ENCODE measurements around the gene CA10. TPM values are rescaled to one million over a fixed set of nuclear protein-coding genes. Genes with fewer than 3 reads are reported as not detected.

Gene CA10
- total RNA-seq, 1 experiment from 2014 or later: not detected

DNA sequence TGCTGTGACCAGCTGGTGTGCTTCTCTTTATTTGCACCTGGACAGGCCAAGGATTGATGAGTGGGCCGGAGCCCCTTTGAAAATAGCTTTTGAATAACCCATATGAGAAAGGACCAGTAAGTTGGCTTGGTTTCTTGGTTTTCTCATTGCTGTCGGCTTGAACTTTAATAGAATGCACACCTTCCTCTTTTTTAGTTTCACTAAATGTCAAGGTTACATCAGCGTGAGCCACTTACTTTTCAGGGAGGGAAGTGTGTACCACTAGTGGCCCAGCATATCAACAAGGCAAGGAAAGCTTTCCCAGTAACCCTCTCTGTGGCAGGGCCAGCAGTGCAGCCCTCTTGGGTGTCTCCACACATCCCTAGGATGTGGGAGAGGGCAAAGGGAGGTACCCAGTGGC, 433.3 kb downstream of the CA10 start:
- no peak for DNase-seq (ENCODE audit: low read depth)

DNA sequence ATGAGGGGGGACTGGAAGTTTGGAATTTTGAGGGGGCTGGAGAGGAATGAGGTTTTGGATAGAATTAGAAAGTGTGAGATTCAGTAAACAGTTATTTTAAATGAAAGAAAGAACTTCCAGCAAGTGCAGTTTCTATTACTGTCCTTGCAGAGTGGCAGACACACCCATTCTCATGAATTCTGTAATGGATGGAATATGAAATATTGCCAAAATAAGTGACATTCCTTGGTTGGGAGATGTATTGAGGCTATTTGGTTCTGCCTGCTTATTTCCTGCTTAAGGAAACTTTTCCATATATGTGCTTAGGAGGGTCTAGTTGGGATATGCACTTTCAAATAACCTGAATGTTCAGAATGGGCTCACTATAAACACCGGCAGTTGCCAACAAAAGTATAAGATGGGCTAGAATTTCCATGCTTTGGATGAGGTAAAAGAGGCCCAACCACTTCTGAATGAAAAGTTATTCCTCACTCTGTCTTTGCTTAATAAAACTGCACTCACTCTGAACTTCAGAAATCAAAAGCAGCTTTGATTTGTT, 434.4 kb downstream of the CA10 start:
- no peak for DNase-seq (ENCODE audit: low read depth)

DNA sequence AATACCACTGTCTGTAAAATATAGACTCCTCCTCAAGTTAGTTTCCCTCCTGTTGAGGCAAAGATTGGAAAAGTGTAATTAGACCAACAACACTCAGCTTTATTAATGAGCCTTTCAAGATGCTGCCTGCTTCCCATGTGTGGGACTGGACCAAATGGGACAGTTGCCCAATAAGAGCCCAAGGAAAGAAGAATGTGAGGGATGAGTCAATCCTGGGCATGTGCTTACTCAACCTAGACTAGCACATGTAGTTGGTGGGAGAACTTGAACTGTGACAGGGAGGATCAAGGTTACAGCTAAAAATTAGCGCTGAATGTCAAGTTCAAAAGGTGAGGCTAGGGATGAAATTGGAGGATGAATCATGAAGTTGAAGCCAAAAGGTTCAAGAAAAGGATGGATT, 435.5 kb downstream of the CA10 start:
- DNase-seq (ENCODE audit: low read depth): no peak

DNA sequence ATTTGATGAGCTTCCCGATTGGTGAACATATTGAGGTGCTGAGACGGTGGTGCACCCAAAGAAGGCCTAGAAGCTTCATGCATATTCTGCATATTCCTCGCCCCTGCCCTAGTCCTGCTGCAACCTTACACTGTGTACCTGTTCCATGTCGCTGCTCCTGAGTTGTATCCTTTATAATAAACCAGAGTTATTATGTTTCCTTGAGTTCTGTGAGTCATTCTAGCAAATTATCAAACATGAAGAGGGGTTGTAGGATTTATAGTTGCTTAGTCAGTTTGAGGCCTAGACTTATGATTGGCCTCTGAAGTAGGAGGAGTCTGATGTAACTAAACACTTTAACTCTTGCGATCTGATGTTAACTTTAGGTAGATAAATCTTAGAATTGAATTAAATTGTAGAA, 436.8 kb downstream of the CA10 start:
- no peak for DNase-seq (ENCODE audit: low read depth)

DNA sequence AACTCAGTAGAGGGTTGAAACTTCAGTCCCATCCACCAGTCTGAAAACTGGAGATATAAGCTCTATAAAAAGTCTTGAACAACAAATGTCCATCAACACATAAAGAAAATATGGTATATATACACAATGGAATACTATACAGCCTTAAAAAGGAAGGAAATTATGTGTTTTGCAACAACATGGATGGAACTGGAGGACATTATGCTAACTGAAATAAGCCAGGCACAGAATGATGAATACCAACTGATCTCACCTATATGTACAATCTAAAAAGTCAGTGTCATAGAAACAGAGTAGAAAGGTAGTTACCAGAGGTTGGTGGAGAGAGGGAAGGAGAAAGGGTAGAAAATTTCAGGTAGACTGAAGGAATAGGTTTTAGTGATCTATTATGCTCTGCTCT, 438.1 kb downstream of the CA10 start:
- no peak for DNase-seq (ENCODE audit: low read depth)

DNA sequence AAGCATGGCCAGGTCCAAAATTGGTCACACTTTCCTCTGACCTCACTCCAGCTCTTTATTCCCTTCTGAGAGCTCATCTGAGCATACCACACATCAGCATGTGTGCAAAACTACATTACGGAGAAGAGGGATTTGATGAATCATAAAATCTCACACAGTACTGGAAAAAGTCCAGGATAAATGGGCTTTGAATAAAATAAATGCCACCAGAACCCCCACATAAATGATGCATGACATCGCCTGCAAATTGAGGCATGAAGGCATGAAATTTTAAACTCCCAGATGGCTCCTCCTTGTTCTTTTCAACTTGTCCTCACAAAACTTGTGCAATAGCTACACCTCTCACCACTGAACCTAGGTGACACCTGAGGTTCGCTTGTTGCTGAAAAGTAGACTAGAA, 439.5 kb downstream of the CA10 start:
- DNase-seq (ENCODE audit: low read depth): no peak

DNA sequence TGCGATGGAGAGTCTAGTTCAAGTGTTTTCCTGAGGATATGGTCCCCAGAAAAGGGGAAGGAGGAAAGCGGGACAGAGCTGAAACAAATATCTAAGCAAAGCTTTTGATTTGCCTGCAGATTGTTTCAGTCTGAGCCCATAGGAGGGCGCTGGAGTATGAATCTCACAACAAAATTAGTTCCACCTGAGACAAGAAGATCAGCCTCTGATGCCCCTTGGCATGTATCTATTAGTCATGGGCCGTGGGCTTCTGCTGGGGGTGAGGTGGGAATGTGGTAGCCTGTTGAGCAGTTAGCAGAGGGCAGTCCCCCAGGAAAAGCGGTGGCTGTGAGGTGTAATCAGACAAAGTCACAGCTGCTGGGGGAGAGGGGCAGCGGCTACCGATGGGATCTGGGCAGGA, 446.9 kb downstream of the CA10 start:
- no peak for DNase-seq (ENCODE audit: low read depth)

DNA sequence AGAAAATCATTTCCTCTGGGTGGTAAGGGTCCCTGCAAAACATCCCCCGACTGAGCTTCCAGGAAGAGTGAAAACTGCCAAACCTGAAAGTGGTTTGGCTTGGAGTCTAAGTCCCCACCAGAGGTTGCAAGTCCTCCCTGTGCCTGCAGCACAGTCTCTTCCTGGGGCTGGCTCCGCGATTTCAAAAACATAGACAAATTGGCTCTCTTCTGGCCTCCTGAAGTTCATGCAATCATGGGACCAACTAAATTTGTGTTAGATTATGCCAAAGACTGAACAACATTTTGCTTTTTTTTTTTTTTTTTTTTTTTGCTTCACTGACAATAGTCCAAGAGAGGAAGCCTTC, 447.9 kb downstream of the CA10 start:
- DNase-seq (ENCODE audit: low read depth): no peak

DNA sequence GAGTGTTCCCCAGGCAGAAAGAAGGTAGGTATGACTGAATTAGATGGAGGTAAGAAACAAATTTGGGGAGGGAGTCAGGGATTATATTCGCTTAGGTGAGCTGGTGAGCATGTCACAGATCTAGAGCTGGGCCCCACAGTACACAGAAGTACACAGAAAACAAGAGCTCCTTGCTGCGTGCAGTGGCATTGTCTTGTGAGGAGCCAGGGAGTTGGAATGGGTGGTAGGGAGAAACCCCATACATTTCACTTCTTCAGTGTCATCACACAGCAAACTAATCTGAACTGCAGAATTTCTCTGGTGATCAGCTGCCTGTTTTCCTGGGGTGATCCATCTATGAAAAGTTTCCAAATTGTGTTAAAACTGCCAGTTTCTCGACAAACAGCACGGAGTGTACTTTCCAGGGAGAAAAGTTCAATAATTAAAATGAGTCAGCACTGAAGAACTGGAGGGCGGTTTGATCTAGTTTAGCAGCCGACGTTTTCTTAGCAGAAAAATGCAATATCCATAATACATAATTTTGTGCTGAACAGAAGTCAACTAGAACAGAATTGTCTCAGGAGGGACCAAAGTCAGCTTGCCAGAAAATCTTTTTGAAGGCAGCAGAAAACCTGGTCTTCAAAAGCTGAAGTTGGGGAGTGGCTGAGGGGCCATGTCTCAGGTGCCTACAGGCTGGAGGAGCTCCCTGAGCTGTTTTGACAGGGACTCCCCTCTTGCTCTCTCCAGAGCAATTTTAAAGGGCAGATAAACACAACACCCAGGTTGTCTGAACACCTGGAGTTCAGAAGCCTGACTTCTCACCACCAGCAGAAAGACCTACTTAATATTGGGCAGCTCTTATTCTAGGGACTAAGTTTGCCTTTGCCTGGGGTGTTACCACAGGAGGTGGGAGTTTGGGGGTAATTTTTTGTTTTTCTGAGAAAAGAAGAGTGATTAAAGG, 448.6 kb downstream of the CA10 start:
- DNase-seq (ENCODE audit: low read depth): no peak

DNA sequence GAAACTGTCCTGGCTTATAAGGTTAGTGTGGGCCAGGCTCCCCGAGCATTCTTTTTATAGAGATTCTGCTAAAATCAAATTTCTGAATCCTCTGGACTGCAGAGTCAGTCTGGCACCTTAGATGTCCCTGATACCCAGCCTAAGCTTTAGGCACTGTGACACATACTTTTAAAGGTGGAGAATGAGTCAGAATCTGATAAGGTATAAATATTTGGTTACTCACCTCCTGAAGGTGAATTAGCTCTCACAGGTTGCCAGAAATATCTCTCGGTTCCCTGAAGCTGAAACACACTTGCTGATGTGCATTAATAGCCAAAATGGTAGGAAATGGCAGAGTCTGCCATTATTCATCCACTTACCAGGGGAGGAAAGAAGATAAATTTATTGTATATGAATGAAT, 451.3 kb downstream of the CA10 start:
- no peak for DNase-seq (ENCODE audit: low read depth)

DNA sequence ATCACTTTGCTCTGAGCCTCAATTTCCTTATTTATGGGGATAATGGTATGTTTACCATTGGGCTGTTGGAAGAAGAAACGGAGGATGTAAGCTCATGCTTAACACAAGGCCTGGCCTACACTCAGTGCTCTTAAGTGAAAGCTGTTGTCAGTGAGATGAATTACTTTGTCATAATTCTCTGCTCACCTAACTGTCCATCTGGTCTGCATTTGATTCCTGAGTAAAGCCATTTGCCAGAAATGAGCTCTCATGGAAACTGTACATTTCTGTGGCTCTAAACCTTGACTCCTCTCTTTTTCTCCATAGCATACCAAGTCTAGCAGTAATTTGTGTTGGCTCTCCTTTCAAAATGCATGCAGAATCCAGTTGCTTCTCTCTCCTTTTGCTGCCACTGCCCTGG, 452.4 kb downstream of the CA10 start:
- no peak for DNase-seq (ENCODE audit: low read depth)

DNA sequence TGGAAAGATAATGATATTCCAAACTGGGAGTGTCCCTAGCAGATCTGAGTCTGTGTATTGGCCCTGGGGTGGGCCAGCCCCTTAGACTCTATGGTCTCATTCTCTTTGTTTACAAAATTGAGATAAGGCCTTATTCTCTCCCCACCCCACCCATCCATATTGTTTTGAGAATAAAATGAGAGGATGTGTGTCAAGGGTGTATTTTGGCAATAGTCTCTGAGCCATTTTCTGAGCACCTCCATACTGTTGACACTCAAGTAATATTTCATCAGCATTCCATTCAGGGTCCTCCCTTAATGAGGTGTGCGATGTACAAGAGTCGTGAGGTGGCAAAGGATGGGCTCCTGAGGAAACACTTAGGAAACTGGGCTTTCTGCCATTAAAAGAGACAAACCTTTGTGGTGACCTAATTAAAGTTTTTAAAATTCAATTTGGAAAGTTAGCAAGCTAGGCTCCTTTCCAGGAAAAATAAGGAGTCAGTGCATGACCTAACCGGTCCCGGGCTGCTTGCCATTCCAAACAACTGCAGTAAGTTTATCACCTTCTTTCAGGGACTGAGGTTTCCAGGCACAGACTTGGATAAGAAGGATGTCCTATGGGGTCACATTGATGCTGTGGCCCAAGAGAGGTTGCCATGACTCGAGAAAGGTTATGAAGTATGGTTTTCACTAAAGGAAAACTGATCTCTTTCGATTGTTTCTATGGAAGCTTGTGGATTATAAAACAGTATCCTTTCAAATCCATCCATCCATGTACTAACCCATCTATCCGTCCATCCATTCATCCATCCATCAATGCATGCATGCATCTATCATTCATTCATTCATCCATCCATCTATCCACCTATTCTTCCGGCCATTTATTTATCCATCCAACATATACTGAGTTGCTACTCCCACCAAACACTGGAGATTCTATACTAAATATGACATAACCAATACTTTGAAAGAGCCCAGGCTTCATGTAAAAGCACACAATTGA, 454.9 kb downstream of the CA10 start:
- DNase-seq (ENCODE audit: low read depth): peak; percentile 0

DNA sequence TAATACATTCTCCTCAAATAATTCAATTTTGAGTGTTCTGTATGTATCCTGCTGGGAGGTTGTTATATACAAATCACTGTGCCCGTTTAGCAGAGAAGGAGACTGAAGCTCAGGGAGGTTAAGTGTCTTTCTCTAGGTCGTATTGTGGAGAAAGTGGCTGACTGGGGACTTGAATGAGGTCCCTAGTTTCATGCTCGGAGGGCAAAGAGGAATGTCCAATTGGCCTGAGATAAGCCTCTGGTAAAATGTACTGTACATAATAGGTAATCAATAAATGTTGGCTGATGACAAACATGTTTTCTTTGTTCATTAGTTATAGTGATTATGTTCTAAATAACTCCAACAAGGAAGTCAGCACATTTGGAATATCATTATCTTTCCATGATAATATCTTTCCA, 455.6 kb downstream of the CA10 start:
- DNase-seq (ENCODE audit: low read depth): no peak

DNA sequence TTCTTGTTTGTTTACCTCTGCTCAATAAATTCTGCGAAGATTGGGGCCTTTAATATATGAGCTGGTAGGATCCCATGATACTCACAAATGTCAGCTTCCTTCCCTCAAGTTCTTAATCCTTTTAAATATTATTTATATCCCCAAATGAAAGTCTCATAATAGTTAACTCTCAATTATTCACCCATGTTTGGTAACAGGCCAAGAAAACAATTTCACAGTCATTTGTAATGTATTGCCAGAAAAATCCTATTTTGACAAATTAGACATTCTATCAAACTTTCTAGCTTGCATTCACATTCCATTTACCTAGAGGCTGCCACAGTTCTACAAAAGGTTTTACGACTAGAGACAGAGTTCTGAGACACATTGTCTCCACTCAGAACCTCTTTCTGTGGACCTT, 457.0 kb downstream of the CA10 start:
- DNase-seq (ENCODE audit: low read depth): no peak

DNA sequence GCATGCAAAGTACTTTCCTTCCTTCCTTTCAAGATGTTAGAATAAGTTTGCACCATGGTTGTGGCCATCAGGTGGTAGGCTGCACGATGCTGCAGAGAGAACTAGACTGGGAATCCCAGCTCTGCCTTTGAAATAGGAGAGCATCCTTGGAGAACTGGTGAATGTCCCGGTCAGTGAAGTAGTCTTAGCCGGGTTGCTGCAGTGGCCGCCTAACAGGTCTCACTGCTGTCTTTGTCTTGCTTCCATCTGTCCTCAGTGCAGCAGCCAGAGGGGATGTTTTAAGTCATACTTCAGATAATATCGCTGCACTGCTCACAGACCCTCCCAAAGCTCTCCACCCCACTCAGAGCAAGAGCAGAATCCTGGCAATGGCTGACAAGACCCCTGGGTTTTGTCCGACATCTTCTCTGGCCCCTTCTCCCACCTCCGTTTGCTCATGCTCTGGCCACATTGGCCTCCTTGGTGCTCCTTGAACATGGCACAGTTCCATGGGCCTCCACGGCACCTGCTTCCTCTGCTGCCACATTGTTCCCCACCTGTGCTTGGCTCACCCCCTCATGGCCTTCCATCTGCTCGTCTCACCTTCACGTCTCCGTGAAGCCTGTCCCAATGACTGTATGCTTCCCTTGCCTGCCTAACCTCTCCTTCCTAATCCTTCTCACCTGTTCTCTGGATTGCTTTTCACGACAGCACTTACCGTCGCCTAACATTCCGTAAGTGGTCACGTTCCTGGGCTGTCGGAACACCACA, 458.3 kb downstream of the CA10 start:
- no peak for DNase-seq (ENCODE audit: low read depth)

DNA sequence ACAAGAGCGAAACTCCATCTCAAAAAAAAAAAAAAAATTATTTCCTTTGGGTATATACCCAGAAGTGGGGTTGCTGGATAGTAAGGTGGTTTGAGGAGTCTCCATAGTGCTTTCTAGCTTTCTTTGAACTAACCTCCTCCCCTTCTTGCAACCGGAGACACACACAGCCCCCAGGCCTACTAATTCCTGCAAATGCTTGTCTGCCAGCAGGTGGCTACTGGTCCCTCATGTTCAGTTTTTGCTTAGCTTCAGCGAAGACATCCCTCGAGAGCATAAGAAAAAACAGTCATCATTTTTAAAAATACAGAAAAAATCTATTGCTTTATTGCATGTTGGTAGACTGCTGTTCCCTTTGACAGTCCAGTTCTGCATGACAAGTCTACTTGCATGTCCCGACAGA, 459.2 kb downstream of the CA10 start:
- DNase-seq (ENCODE audit: low read depth): no peak

DNA sequence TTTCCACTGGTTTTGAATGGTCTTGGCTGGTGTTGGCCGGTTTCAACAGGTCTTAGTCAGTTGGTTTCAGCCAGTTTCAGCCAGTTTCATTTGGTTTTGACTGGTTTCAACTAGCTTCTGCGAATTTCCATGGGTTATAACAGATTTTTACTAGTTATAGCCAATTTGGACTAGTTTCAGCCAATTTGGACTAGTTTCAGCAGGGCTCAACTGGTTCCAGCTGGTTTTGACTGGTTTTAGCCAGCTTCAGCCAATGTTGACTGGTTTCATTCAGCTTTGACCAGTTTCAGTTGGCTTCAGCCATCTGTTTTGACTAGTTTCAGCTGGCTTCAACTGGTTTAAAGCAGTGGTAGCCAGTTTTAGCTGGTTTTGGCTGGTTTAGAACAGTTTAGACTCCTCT, 465.6 kb downstream of the CA10 start:
- no peak for DNase-seq (ENCODE audit: low read depth)

DNA sequence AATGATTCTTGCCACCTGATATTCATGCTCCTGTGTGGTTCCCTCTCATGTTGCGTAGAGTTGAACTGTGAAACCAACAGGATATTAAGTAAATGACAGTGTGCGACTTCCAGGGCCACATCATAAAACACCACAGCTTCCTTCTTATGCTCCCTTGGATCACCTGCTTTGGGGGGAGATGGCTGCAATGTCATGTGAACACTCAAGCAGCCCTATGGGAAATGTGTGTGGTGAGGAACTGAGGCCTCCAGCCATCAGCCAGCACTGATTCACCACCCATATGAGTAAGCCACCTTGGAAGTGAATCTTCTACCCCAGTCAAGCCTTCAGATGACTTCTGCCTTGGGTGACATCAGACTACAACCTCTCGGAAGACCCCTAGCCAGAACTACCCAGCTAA, 470.6 kb downstream of the CA10 start:
- DNase-seq (ENCODE audit: low read depth): no peak

DNA sequence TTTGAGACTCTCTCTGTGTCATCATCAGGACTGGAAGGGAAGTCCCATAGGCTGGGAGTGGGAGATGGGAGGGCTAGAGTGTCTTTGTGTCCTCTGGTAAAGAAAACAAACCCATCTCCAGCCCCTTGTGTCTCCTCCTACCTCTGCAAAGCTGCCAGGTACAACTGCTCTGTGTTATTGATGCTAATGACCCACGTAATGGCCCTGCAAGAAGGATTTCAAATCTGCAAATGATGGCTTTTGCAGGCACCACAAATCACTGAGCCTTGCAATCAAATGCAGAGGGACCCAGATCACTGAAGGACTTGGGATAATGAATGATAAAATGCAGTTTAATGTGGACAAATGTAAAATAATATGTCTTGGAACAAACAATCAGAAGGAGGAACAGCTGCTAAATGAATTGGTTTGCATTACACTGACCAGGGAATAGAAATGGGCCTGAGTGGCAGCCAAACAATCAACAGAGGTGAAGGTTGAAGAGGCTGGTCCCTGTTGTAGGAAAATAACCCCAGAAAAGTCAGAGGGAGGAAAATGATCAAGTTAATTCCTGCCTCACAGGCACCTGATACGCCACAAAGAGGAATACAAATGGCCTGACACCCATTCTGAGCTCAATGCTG, 473.1 kb downstream of the CA10 start:
- no peak for DNase-seq (ENCODE audit: low read depth)

DNA sequence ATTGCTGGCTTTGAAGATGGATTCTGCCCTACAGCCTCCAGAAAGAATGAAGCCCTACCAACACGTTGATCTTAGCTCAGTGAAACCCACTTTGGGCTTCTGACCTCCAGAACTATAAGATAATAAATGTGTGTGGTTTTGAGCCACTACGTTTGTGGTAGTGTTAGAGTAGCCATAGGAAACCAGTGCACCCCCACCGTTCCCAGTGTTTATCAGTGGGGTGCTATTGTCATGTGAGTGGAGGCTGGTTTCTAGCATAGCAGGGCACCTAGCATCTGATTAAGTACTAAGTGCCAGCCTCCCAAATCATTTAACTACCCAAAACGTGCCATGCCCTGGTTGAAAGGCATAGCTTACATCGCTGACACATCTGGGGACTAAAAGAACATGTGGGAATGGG, 474.3 kb downstream of the CA10 start:
- DNase-seq (ENCODE audit: low read depth): no peak

DNA sequence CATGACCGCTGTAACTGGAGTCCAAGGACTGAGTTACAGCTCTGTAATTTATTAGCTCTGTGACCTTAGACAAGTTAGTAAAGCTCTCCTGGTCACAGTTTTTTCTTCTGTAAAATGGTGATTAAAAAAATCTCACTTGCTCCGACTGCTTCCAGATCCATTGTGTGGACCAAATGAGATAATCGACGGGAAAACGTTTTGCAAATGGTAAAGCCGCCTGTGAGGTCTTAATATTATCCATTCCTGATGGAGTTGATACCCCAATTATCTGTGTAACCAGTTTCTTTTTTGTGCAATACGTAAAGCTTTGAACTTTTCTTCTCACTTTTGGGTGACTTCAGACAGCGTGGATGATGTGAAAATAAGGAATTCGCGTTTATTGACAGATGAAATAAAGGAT, 475.2 kb downstream of the CA10 start:
- DNase-seq (ENCODE audit: low read depth): no peak

All from Daoy (cell line).